Activated T-helper 9 cell treated with anti-CD3 and anti-CD28 coated beads, Interleukin-2, amount 50 U/mL, for 16 hours (primary cell): ENCODE results near the gene BAIAP2.
A peak's percentile ranks its signal among the peaks of the same experiment; 100 is the strongest.

ENCODE experiments used
- DNase-seq: peaks from one replicate; pipeline ENCODE4 v3.0.0-alpha.2; 2020; ENCODE audit warnings: low read depth

Gene BAIAP2

GRCh38 chr17:81112450-81112849 is 77.5 kb downstream of the BAIAP2 start:
- DNase-seq: no peak

- DNase-seq: no peak
Measured at GRCh38 chr17:81113158-81113724, 78.3 kb downstream of the BAIAP2 start.

DNA sequence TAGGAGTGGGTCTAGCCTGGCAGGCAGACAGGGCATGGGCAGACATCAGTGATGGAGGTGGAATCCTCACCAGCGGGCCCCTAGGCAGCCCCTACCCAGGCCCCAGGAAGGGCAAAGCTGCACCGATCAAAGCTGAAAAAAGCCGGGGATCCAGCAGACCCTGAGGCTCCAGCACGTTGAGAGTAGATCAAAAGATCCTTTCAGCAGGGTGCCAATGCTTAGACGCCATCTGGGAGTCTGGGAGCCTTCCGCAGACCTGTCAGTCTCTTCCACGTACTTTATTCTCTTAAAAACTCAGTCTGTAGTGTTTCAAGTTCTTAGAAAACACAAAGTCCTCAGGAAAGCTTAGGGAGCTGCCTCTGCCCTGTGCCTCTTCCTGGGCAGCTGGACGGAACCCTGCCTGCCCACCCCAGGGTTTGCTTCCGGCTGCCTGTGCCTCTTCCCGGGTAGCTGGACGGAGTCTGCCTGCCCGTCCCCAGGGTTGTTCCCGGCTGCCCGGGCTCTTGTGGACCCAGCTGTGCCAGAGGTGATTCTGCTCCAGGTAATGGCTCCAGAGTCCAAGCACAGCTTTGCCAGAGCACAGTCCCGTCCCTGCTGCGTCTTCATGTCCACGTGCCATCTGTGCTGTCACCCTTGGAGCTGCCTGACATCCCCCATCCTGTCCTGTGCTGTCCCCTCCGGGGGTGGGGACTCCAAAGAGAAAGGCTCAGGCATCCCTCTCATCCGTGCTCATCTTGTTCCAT is 79.6 kb downstream of the BAIAP2 start:
- no peak for DNase-seq

GRCh38 chr17:81115219-81115618 is 80.3 kb downstream of the BAIAP2 start:
- DNase-seq: no peak

GRCh38 chr17:81115749-81116464 is 81.0 kb downstream of the BAIAP2 start:
- no peak for DNase-seq

DNA sequence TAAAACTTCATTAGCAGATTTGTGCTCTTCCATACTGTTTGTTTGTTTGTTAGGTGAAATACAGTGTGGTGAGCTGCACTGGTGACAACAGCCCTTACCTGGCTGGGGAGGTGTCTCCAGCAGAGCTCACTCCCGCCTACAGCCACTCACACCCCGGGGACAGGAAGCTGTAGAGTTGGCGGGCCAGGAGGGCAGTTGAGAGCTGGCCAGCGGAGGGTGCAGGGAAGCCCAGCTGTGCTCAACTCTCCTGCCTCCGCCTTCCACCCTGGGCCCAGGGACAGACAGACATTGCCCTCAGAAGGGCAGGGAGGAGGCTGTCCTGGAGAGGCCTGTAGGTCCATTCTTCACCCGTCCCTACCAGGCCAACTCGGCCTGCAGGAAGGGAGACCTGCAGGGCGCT is 81.8 kb downstream of the BAIAP2 start:
- no peak for DNase-seq

- DNase-seq: no peak
Measured at GRCh38 chr17:81117672-81118198, 82.8 kb downstream of the BAIAP2 start.

- DNase-seq: no peak
Measured at GRCh38 chr17:81118308-81119221, 83.6 kb downstream of the BAIAP2 start.

DNA sequence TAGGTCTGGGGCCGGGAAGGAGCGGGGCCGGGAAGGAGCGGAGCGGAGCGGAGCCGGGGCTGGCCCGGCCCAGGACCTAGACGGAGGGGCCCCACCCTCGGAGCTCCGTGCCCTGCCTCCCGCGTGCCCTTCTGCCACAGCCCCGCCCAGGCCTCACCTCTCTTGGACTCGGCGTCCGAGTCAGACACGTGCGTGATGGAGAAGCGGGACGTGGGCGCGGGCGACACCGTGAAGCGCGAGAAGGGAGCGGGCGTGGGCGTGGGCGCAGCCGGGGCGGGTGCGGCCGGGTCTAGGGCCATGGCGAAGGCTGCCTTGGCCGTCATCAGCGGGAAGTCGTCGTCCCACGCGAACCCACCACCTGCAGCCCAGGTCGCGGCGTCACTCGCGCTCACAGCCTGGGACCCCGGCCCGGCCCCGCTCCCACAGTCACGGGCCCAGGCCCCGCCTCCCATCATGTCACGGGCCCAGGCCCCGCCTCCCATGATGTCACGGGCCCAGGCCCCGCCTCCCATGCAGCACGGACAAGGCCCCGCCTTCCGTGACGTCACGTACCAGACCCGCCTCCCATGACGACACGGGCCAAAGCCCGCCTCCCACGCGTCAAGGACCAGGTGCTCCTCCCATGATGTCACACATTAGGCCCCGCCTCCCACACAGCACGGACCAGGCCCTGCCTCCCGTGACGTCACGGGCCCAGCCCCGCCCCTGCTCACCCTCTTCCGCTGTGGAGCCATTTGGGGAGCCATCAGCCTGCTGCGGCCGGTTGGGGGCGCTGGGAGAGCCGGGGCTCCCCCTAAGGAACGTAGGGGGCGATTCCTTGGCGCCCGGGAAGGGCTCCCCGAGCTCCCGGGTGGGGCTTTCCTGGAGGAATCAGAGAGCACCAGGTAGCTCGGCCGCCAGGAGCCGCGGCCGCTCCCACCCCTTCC is 84.5 kb downstream of the BAIAP2 start:
- DNase-seq: peak; percentile 78

DNA sequence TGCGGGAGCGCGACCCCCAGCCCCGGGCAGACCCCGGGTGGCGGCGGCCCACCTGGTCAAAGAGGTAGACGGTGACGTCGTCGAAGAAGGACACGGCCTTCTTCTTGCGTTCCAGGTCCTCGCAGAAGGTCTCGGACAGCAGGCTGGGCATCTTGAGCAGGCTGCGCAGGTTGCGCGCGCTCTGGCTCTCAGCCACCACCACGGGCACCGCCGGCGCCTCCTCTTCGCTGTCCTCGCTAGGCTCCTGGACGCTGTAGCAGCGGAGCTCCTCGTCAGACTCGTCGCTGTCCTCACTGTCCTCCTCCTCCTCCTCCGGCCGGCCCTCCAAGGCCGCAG is 85.2 kb downstream of the BAIAP2 start:
- DNase-seq: no peak

DNA sequence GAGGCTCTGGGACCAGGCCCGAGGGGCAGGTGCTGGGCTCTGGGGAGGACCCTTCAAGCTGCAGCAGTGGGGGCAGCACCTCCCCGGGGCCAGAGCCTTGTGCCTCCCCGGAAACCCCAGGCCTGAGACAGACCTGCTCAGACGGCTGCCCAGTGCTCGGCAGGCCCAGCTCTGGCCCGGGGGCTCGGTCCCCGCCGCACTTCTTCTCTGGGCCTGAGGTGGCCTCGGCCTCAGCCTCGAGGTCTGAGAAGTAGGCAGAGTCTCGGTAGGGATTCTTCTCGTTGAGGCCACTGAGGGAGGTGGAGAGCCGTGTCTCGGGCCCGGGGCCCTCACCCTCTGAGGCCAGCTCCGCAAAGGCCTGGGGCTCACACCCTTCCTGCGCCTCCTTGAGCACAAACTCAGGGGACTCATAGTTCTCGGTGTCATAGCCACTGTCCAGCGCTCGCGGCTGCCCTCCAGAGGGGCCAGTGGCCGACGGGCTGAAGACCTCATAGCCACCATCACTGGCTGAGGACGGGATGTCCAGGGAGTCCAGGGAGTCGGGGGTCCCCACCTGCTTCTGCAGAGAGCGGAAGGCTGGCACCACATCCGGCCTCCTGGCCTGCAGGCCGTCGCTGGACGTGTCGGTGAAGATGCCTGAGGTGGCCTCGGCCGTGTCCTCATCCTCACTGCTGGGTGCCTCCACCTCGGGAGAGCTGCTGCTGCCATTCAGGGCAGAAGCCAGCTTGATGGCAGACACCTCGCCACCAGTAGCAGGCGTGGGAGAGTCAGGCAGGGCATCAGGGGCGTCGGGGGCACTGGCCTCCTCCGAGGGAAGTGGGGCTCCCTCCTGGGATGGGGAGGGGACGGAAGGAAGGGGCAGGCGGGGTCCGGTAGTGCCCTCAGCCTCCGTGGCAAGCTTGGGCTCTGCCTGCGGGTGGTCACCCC is 86.0 kb downstream of the BAIAP2 start:
- no peak for DNase-seq

DNA sequence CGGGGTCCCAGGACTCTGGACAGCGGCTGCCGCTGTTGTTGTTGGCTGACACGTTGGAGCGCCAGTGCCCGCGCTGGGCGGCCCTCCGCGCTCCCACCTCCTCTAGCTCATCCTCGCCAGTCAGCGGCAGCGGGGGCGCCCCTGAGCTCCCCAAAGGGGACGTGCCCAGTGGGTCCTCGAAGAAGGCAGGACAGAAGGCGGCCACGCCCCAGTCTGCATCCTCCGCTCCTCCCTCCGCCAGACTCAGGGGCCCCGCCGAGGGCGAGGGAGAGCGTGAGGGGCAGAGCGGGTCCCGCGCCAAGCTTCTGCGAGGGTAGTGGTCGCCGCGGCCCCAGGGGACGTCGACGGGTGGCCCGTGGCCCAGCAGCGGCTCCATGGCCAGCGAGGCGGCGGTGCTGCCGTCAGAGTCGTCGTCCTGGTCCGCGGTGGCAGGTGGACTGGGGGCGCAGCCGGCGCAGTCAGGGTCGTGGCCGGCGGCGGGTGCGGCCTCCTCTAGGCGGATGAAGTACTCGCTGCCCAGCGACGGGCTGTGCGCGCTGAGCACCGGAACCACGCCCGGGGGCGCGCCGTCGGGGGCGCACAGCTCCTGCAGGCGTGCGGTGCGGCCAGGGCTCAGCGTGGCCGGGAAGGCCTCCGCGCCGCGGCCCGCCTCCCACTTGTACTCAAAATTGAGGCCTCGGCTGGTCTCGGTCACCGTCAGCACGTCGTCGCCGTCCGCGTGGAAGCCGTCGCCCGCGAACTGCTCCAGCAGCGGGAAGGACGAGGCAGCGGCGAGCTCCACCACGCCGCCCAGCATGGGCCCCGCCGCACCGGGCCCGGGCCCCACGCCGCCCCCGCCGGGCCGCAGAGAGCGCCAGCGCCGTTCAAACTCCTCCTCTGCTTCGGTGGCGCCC is 87.1 kb downstream of the BAIAP2 start:
- DNase-seq: no peak

DNA sequence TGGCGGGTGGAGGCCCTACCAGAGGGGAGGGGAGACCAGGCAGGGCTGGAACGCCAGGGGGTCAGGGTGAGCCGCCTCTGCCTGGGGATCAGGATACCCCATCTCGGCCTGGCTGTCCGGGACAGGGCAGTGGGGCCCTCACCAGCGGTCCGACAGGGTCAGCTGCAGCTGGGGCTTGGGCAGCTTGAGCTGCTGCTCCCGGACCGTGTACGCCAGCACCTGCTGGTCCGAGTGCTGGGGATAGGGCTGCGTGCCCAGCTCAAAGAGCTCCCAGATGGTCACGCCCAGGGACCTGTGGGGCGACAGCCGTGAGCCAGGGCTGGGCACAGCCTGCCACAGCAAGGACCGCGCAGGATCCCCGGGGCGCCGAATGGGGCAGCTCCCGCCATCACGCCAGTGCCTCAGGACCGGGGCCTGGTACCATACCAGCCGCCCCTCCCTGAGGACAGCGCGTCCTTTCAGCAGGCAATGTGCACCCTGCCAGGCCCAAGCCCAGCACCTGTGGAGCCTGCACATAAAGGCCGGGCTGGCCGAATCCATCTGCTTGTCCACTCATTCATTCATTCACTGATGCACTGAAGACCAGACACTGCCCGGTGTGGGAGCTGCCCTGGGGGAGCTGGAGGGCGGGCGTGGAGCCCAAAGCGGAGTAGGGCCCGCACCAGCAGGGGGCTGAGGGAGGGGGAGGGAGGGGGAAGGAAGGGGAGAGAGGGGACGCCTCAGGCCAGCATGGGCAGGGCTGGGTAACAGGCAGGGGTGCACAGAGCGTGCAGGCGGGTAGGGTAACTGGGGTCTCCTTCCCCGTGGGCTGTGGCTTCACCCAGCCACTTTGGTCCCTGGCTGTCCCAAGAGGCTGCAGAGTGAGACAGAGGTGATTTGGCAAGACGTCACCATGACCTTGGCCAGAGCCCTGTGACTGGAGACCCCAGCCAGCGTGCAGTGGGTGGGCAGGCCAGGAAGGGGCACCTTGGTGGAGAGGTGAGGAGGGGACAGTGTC is 88.4 kb downstream of the BAIAP2 start:
- no peak for DNase-seq

DNA sequence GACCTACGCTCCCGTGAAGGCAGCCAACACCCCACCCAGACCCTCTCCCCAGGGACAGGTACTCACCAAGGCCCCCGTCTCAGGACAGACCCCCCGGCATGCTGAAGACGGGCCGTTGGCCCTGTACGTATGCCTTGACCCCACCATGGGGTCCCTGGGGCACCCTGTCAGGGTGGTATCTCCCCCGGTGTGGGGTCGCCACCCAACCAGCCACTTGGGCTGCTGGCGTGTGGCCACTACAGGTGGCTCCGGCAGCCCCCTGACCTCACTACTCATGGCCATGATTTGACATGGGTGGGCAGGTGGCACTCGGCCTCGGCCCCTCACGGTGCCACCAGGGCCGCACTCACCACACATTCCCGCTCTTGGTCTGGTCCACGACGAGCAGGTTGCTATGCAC is 89.4 kb downstream of the BAIAP2 start:
- no peak for DNase-seq

GRCh38 chr17:81125573-81126081 is 90.7 kb downstream of the BAIAP2 start:
- DNase-seq: no peak

GRCh38 chr17:81126281-81127132 is 91.6 kb downstream of the BAIAP2 start:
- DNase-seq: no peak

GRCh38 chr17:81127133-81127455 is 92.1 kb downstream of the BAIAP2 start:
- no peak for DNase-seq
